Activated naive CD8-positive, alpha-beta T cell treated with anti-CD3 and anti-CD28 coated beads for 36 hours (primary cell): ENCODE measurements around the gene DUOXA1. TPM values are rescaled to one million over a fixed set of nuclear protein-coding genes. Genes with fewer than 3 reads are reported as not detected.

Experiments
- DNase-seq: peaks from one replicate; pipeline ENCODE4 v3.0.0; 2021
- H3K27ac Mint-ChIP-seq: one replicate; pipeline ENCODE4 v1.8.0; 2022; ENCODE audit warnings: mild to moderate bottlenecking, moderate library complexity, mixed read lengths
- H3K27me3 Mint-ChIP-seq: one replicate; pipeline ENCODE4 v1.8.0; 2022; ENCODE audit warnings: mild to moderate bottlenecking, mixed read lengths
- H3K36me3 Mint-ChIP-seq: one replicate; pipeline ENCODE4 v1.8.0; 2021; ENCODE audit warnings: mild to moderate bottlenecking, mixed read lengths
- H3K4me1 Mint-ChIP-seq: one replicate; pipeline ENCODE4 v1.8.0; 2021; ENCODE audit warnings: mixed read lengths
- H3K4me3 Mint-ChIP-seq: one replicate; pipeline ENCODE4 v1.8.0; 2022; ENCODE audit warnings: mild to moderate bottlenecking, moderate library complexity, mixed read lengths
- H3K9me3 Mint-ChIP-seq: one replicate; pipeline ENCODE4 v1.8.0; 2022; ENCODE audit warnings: mixed read lengths
- total RNA-seq, 2 experiments: library from RNA; stranded (reverse); gene quantifications; one replicate each; pipeline ENCODE4 v1.2.3, GENCODE V29; 2021

DUOXA1 gene
- total RNA-seq, 2 experiments from 2014 or later = not detected

GRCh38 chr15:45126535-45127158 lies 3.0 kb downstream of the DUOXA1 start:
- Mint-ChIP-seq H3K27me3 (peaks cover 67% of the 10 kb centered on the region), H3K27ac (no peak overlapping the region), H3K4me3 (no peak overlapping the region), H3K4me1 (no peaks in the 10 kb centered on the region), H3K9me3 (no peaks in the 10 kb centered on the region), H3K36me3 (no peaks in the 10 kb centered on the region)
- DNase-seq = no peak

- Mint-ChIP-seq H3K4me3 (no peak overlapping the region), H3K4me1 (no peaks in the 10 kb centered on the region), H3K36me3 (no peaks in the 10 kb centered on the region), H3K9me3 (no peaks in the 10 kb centered on the region), H3K27ac (no peak overlapping the region), H3K27me3 (peaks cover 54% of the 10 kb centered on the region)
- no peak for DNase-seq
Measured at GRCh38 chr15:45123397-45123796, 6.3 kb downstream of the DUOXA1 start.

GRCh38 chr15:45122719-45123118 lies 7.0 kb downstream of the DUOXA1 start:
- Mint-ChIP-seq H3K36me3 (no peaks in the 10 kb centered on the region), H3K4me3 (no peak overlapping the region), H3K4me1 (peaks cover 2% of the 10 kb centered on the region), H3K9me3 (no peaks in the 10 kb centered on the region), H3K27me3 (peaks cover 54% of the 10 kb centered on the region), H3K27ac (no peak overlapping the region)
- DNase-seq = no peak

GRCh38 chr15:45121706-45122417 lies 7.8 kb downstream of the DUOXA1 start:
- no peak overlapping the region for H3K27ac Mint-ChIP-seq
- DNase-seq = no peak
- H3K36me3 Mint-ChIP-seq = no peaks in the 10 kb centered on the region
- H3K27me3 Mint-ChIP-seq = peaks cover 58% of the 10 kb centered on the region
- H3K4me1 Mint-ChIP-seq = peaks cover 8% of the 10 kb centered on the region
- no peaks in the 10 kb centered on the region for H3K9me3 Mint-ChIP-seq
- no peak overlapping the region for H3K4me3 Mint-ChIP-seq

- Mint-ChIP-seq H3K36me3 (no peaks in the 10 kb centered on the region), H3K27me3 (peaks cover 63% of the 10 kb centered on the region), H3K4me1 (peaks cover 8% of the 10 kb centered on the region), H3K9me3 (no peaks in the 10 kb centered on the region), H3K4me3 (no peak overlapping the region), H3K27ac (no peak overlapping the region)
- no peak for DNase-seq
Measured at GRCh38 chr15:45121020-45121419, 8.7 kb downstream of the DUOXA1 start.

- Mint-ChIP-seq H3K27me3 (peaks cover 63% of the 10 kb centered on the region), H3K4me3 (no peak overlapping the region), H3K9me3 (no peaks in the 10 kb centered on the region), H3K36me3 (no peaks in the 10 kb centered on the region), H3K27ac (no peak overlapping the region), H3K4me1 (peaks cover 11% of the 10 kb centered on the region)
- no peak for DNase-seq
Measured at GRCh38 chr15:45120081-45120972, 9.4 kb downstream of the DUOXA1 start.

- Mint-ChIP-seq H3K4me3 (no peak overlapping the region), H3K9me3 (no peaks in the 10 kb centered on the region), H3K4me1 (peaks cover 17% of the 10 kb centered on the region), H3K27ac (no peak overlapping the region), H3K27me3 (peaks cover 70% of the 10 kb centered on the region), H3K36me3 (no peaks in the 10 kb centered on the region)
- no peak for DNase-seq
Measured at GRCh38 chr15:45118996-45119395, 10.7 kb downstream of the DUOXA1 start.

GRCh38 chr15:45118131-45118588 lies 11.5 kb downstream of the DUOXA1 start:
- no peaks in the 10 kb centered on the region for H3K9me3 Mint-ChIP-seq
- H3K36me3 Mint-ChIP-seq = no peaks in the 10 kb centered on the region
- peaks cover 77% of the 10 kb centered on the region for H3K27me3 Mint-ChIP-seq
- H3K4me3 Mint-ChIP-seq = peak overlapping the region; percentile 52
- no peak overlapping the region for H3K27ac Mint-ChIP-seq
- peak; percentile 84 for DNase-seq
- H3K4me1 Mint-ChIP-seq = peaks cover 25% of the 10 kb centered on the region

GRCh38 chr15:45117308-45118130 lies 12.2 kb downstream of the DUOXA1 start:
- no peak for DNase-seq

GRCh38 chr15:45116482-45117307 lies 13.0 kb downstream of the DUOXA1 start:
- Mint-ChIP-seq H3K27me3 (peaks cover 82% of the 10 kb centered on the region), H3K36me3 (no peaks in the 10 kb centered on the region), H3K4me3 (no peak overlapping the region), H3K4me1 (peaks cover 36% of the 10 kb centered on the region), H3K27ac (no peak overlapping the region), H3K9me3 (no peaks in the 10 kb centered on the region)
- no peak for DNase-seq

More at GRCh38 chr15:45117308-45118130, 12.2 kb downstream of the DUOXA1 start:
- Mint-ChIP-seq H3K27me3 (peaks cover 77% of the 10 kb centered on the region), H3K27ac (no peak overlapping the region), H3K4me1 (peaks cover 28% of the 10 kb centered on the region), H3K4me3 (peak overlapping the region; percentile 52), H3K36me3 (no peaks in the 10 kb centered on the region), H3K9me3 (no peaks in the 10 kb centered on the region)

GRCh38 chr15:45116006-45116481 lies 13.6 kb downstream of the DUOXA1 start:
- Mint-ChIP-seq H3K4me3 (no peak overlapping the region), H3K27me3 (peaks cover 80% of the 10 kb centered on the region)

GRCh38 chr15:45115312-45115820 lies 14.3 kb downstream of the DUOXA1 start:
- no peaks in the 10 kb centered on the region for H3K36me3 Mint-ChIP-seq
- peaks cover 79% of the 10 kb centered on the region for H3K27me3 Mint-ChIP-seq
- no peak overlapping the region for H3K27ac Mint-ChIP-seq
- no peak overlapping the region for H3K4me3 Mint-ChIP-seq
- H3K9me3 Mint-ChIP-seq = no peaks in the 10 kb centered on the region
- peaks cover 36% of the 10 kb centered on the region for H3K4me1 Mint-ChIP-seq
- DNase-seq = no peak

More at GRCh38 chr15:45116006-45116481, 13.6 kb downstream of the DUOXA1 start:
- Mint-ChIP-seq H3K9me3 (no peaks in the 10 kb centered on the region), H3K4me1 (peaks cover 36% of the 10 kb centered on the region), H3K36me3 (no peaks in the 10 kb centered on the region), H3K27ac (no peak overlapping the region)
- DNase-seq = no peak

GRCh38 chr15:45114751-45115085 lies 15.0 kb downstream of the DUOXA1 start:
- no peak for DNase-seq
- Mint-ChIP-seq H3K9me3 (no peaks in the 10 kb centered on the region), H3K36me3 (no peaks in the 10 kb centered on the region), H3K4me3 (no peak overlapping the region), H3K27ac (no peak overlapping the region), H3K27me3 (peaks cover 85% of the 10 kb centered on the region), H3K4me1 (peaks cover 36% of the 10 kb centered on the region)
